ENCODE measurements around the gene CACNA1C. TPM values are rescaled to one million over a fixed set of nuclear protein-coding genes. Genes with fewer than 3 reads are reported as not detected.

The CACNA1C gene
- total and polyA plus RNA-seq, 2 donors (not counting 1 experiment from before 2014, with no cell fraction given) = 0.01 to 0.02 TPM

DNA sequence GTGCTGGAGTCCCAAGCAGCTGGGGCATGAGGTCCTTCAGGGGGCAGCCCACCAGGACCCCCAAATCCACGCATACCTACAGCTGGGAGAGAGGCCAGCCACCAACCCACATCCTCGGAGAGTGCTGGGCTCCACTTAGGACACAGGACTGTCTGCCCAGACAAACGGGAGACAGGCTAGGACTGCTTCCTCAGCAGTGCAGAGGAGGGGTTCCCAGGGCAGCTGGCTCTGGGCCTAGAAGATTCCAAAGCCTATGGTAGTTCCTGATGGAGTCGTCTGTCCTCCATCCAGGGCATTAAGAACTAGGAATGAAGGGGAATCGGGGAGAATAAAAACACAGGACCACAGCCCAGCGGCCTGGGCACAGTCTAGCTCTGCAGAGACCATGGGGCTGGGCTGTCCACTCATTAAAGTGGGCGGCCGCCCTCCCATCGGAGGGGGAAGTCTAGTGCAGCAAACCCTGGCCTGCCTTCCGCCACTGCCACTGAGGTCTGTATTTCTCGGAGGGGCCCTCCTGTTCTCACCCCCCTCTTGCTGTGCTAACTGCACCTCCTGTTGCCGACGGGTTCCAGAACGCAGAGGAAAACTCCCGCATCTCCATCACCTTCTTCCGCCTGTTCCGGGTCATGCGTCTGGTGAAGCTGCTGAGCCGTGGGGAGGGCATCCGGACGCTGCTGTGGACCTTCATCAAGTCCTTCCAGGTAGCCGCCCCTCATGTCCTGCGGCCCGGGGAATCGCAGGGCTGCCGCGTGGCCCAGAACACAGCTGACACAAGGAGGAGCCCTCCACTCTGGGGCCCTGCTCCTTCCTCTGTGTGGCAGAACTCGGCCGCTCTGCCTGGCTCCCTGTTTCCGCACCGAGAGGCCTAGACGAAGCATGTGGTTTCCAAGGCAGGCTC is 598.5 kb downstream of the CACNA1C start:
- ChIA-PET POLR2A (interaction anchor here (0.6 kb wide), 1 partner anchor 457 kb away, joined by 9 read pairs; no protein-coding TSS in a partner anchor), CTCF (no interaction called here)
- no peak overlapping the region for H3K9ac ChIP-seq (ENCODE audit: low read length)
- ATAC-seq (ENCODE audit: low read depth) (no peak), DNase-seq (no peak)
- H3K27me3 ChIP-seq (replicated peaks in 1 of 4; ENCODE audit: control extremely low read depth in 1 of 4, control insufficient read depth in 3 of 4, insufficient read depth in 4 of 4, low read length in 3 of 4) = peaks cover 0 to 6% (median 1%) of the 10 kb centered on the region in 4 experiments
- no peaks in the 10 kb centered on the region for H3K4me1 ChIP-seq (ENCODE audit: control insufficient read depth in 2 of 2, insufficient read depth in 2 of 2, low read length in 2 of 2)
- no peak overlapping the region for H3K27ac ChIP-seq (ENCODE audit: low read length in 2 of 2)
- no peaks in the 10 kb centered on the region for H3K4me1 Mint-ChIP-seq
- H2AFZ ChIP-seq (ENCODE audit: insufficient read depth, low read depth, low read length, poor library complexity, severe bottlenecking) = no peak overlapping the region
- no peak overlapping the region for H3K27ac Mint-ChIP-seq
- H3K4me2 ChIP-seq (replicated peaks; ENCODE audit: low read depth, low read length, poor library complexity, severe bottlenecking) = no peak overlapping the region
- H3K4me3 Mint-ChIP-seq = no peak overlapping the region
- WGBS (ENCODE audit: insufficient coverage) = 83% methylated on average over 28 of the region's 32 CpGs
- H3K9me3 Mint-ChIP-seq (ENCODE audit: insufficient read depth) = no peaks in the 10 kb centered on the region
- TF ChIP-seq, protein P1, sequence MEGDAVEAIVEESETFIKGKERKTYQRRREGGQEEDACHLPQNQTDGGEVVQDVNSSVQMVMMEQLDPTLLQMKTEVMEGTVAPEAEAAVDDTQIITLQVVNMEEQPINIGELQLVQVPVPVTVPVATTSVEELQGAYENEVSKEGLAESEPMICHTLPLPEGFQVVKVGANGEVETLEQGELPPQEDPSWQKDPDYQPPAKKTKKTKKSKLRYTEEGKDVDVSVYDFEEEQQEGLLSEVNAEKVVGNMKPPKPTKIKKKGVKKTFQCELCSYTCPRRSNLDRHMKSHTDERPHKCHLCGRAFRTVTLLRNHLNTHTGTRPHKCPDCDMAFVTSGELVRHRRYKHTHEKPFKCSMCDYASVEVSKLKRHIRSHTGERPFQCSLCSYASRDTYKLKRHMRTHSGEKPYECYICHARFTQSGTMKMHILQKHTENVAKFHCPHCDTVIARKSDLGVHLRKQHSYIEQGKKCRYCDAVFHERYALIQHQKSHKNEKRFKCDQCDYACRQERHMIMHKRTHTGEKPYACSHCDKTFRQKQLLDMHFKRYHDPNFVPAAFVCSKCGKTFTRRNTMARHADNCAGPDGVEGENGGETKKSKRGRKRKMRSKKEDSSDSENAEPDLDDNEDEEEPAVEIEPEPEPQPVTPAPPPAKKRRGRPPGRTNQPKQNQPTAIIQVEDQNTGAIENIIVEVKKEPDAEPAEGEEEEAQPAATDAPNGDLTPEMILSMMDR (IDR thresholded peaks at IDR 0.05) = no peak
- no peak for TF ChIP-seq EZH2 (IDR thresholded peaks at IDR 0.05; ENCODE audit: borderline replicate concordance, insufficient read depth, low read depth, low read length, poor library complexity, severe bottlenecking)
- H4K20me1 ChIP-seq (ENCODE audit: control insufficient read depth, insufficient read depth, low read length, poor library complexity, severe bottlenecking) = no peaks in the 10 kb centered on the region
- no peak overlapping the region for H3K4me3 ChIP-seq (ENCODE audit: control extremely low read depth in 1 of 5, extremely low read depth in 1 of 5, insufficient read depth in 1 of 5, low read depth in 2 of 5, low read length in 4 of 5)
- no peaks in the 10 kb centered on the region for H3K9me3 ChIP-seq (ENCODE audit: control extremely low read depth in 1 of 3, control insufficient read depth in 2 of 3, insufficient read depth in 1 of 3, low read length in 2 of 3)
- no peaks in the 10 kb centered on the region for H3K79me2 ChIP-seq (ENCODE audit: control insufficient read depth, insufficient read depth, low read length)
- intact Hi-C loops (cut with micrococcal nuclease) = no loop called here
- no peaks in the 10 kb centered on the region for H3K36me3 ChIP-seq (replicated peaks in 1 of 2; ENCODE audit: control extremely low read depth in 1 of 2, control insufficient read depth in 1 of 2, extremely low read depth in 1 of 2, insufficient read depth in 2 of 2, low read length in 1 of 2)
- peaks cover 26% of the 10 kb centered on the region for H3K27me3 Mint-ChIP-seq

DNA sequence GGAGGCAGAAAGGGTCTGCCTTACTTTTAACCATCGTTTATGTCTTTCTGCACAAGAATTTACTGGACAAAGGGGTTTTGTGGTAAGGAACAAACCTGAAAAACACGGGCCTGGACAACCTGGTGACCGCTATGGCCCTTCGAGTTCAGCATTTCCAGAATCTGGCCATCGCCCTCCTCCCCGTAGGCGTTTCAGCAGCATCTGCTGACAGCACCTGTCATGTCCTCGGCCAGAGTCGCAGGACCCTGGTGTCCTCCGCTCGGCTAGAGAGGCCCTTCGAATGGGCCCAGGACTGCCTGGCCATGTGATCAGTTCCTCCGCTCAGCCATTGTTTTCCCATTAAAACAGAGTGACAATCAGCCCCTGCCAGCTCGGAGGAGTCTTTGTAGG is 599.2 kb downstream of the CACNA1C start:
- Histone ChIP-seq H2AFZ (ENCODE audit: insufficient read depth, low read depth, low read length, poor library complexity, severe bottlenecking) (no peak overlapping the region), H3K4me2 (replicated peaks; ENCODE audit: low read depth, low read length, poor library complexity, severe bottlenecking) (no peak overlapping the region), H3K9ac (ENCODE audit: low read length) (no peak overlapping the region), H3K9me3 (ENCODE audit: control extremely low read depth in 1 of 3, control insufficient read depth in 2 of 3, insufficient read depth in 1 of 3, low read length in 2 of 3) (no peaks in the 10 kb centered on the region), H3K36me3 (replicated peaks in 1 of 2; ENCODE audit: control extremely low read depth in 1 of 2, control insufficient read depth in 1 of 2, extremely low read depth in 1 of 2, insufficient read depth in 2 of 2, low read length in 1 of 2) (no peaks in the 10 kb centered on the region), H3K27me3 (replicated peaks in 1 of 4; ENCODE audit: control extremely low read depth in 1 of 4, control insufficient read depth in 3 of 4, insufficient read depth in 4 of 4, low read length in 3 of 4) (peaks cover 0 to 6% (median 0%) of the 10 kb centered on the region in 4 experiments), H3K27ac (ENCODE audit: low read length in 2 of 2) (no peak overlapping the region), H3K4me3 (ENCODE audit: control extremely low read depth in 1 of 5, extremely low read depth in 1 of 5, insufficient read depth in 1 of 5, low read depth in 2 of 5, low read length in 4 of 5) (no peak overlapping the region), H3K79me2 (ENCODE audit: control insufficient read depth, insufficient read depth, low read length) (no peaks in the 10 kb centered on the region), H4K20me1 (ENCODE audit: control insufficient read depth, insufficient read depth, low read length, poor library complexity, severe bottlenecking) (no peaks in the 10 kb centered on the region), H3K4me1 (ENCODE audit: control insufficient read depth in 2 of 2, insufficient read depth in 2 of 2, low read length in 2 of 2) (no peaks in the 10 kb centered on the region)
- no peak overlapping the region for H3K27ac Mint-ChIP-seq
- H3K4me3 Mint-ChIP-seq = no peak overlapping the region
- H3K27me3 Mint-ChIP-seq = peaks cover 20% of the 10 kb centered on the region
- no peak for TF ChIP-seq EZH2 (IDR thresholded peaks at IDR 0.05; ENCODE audit: borderline replicate concordance, insufficient read depth, low read depth, low read length, poor library complexity, severe bottlenecking)
- TF ChIP-seq, protein P1 (IDR thresholded peaks at IDR 0.05) = no peak
- no peak for ATAC-seq (ENCODE audit: low read depth)
- WGBS (ENCODE audit: insufficient coverage) = 96% methylated on average over 13 of the region's 14 CpGs
- ChIA-PET POLR2A (no interaction called here), CTCF (no interaction called here)
- no peak for DNase-seq
- no peaks in the 10 kb centered on the region for H3K4me1 Mint-ChIP-seq
- intact Hi-C loops (cut with micrococcal nuclease) = no loop called here
- H3K9me3 Mint-ChIP-seq (ENCODE audit: insufficient read depth) = no peaks in the 10 kb centered on the region

Data from B cell (primary cell).